ENCODE measurements around the gene LMBR1.

Gene LMBR1

GRCh38 chr7:156780724-156781455 is 112.1 kb downstream of the LMBR1 start:
- Mint-ChIP-seq H3K4me3 (no peak overlapping the region), H3K9me3 (peaks cover 5% of the 10 kb centered on the region), H3K36me3 (ENCODE audit: low read depth) (peaks cover 42% of the 10 kb centered on the region), H3K27me3 (no peaks in the 10 kb centered on the region), H3K27ac (peak overlapping the region; percentile 24), H3K4me1 (ENCODE audit: low read depth) (peaks cover 54% of the 10 kb centered on the region)
- no peak for DNase-seq

- peaks cover 10% of the 10 kb centered on the region for H3K9me3 Mint-ChIP-seq
- H3K27ac Mint-ChIP-seq: peak overlapping the region; percentile 3
- H3K27me3 Mint-ChIP-seq: no peaks in the 10 kb centered on the region
- no peak overlapping the region for H3K4me3 Mint-ChIP-seq
- peaks cover 61% of the 10 kb centered on the region for H3K4me1 Mint-ChIP-seq (ENCODE audit: low read depth)
- H3K36me3 Mint-ChIP-seq (ENCODE audit: low read depth): peaks cover 45% of the 10 kb centered on the region
- no peak for DNase-seq
These were observed 114.3 kb downstream of the LMBR1 start for GRCh38 chr7:156778668-156779067.

- no peak for DNase-seq
- Mint-ChIP-seq H3K9me3 (peaks cover 11% of the 10 kb centered on the region), H3K36me3 (ENCODE audit: low read depth) (peaks cover 46% of the 10 kb centered on the region), H3K4me3 (no peak overlapping the region), H3K27me3 (no peaks in the 10 kb centered on the region), H3K27ac (peak overlapping the region; percentile 98), H3K4me1 (ENCODE audit: low read depth) (peaks cover 65% of the 10 kb centered on the region)
These were observed 114.8 kb downstream of the LMBR1 start for GRCh38 chr7:156778201-156778600.

GRCh38 chr7:156777364-156778069 is 115.5 kb downstream of the LMBR1 start:
- Mint-ChIP-seq H3K27me3 (no peaks in the 10 kb centered on the region), H3K9me3 (peaks cover 11% of the 10 kb centered on the region), H3K27ac (peak overlapping the region; percentile 98), H3K4me3 (peak overlapping the region; percentile 52), H3K36me3 (ENCODE audit: low read depth) (peaks cover 41% of the 10 kb centered on the region), H3K4me1 (ENCODE audit: low read depth) (peaks cover 65% of the 10 kb centered on the region)
- DNase-seq: no peak

- Mint-ChIP-seq H3K4me1 (ENCODE audit: low read depth) (peaks cover 62% of the 10 kb centered on the region), H3K9me3 (peaks cover 11% of the 10 kb centered on the region), H3K4me3 (no peak overlapping the region), H3K27me3 (no peaks in the 10 kb centered on the region), H3K27ac (peak overlapping the region; percentile 98), H3K36me3 (ENCODE audit: low read depth) (peaks cover 34% of the 10 kb centered on the region)
- DNase-seq: no peak
These were observed 116.5 kb downstream of the LMBR1 start for GRCh38 chr7:156776527-156776926.

GRCh38 chr7:156773966-156774365 is 119.0 kb downstream of the LMBR1 start:
- H3K27ac Mint-ChIP-seq: peak overlapping the region; percentile 63
- H3K4me3 Mint-ChIP-seq: no peak overlapping the region
- H3K36me3 Mint-ChIP-seq (ENCODE audit: low read depth): peaks cover 32% of the 10 kb centered on the region
- no peak for DNase-seq
- H3K9me3 Mint-ChIP-seq: peaks cover 11% of the 10 kb centered on the region
- no peaks in the 10 kb centered on the region for H3K27me3 Mint-ChIP-seq
- H3K4me1 Mint-ChIP-seq (ENCODE audit: low read depth): peaks cover 61% of the 10 kb centered on the region

- H3K9me3 Mint-ChIP-seq: peaks cover 11% of the 10 kb centered on the region
- H3K4me3 Mint-ChIP-seq: no peak overlapping the region
- peaks cover 55% of the 10 kb centered on the region for H3K4me1 Mint-ChIP-seq (ENCODE audit: low read depth)
- no peak for DNase-seq
- no peak overlapping the region for H3K27ac Mint-ChIP-seq
- H3K36me3 Mint-ChIP-seq (ENCODE audit: low read depth): peaks cover 32% of the 10 kb centered on the region
- no peaks in the 10 kb centered on the region for H3K27me3 Mint-ChIP-seq
These were observed 120.3 kb downstream of the LMBR1 start for GRCh38 chr7:156772725-156773124.

GRCh38 chr7:156768698-156769472 is 124.1 kb downstream of the LMBR1 start:
- Mint-ChIP-seq H3K27ac (peak overlapping the region; percentile 47), H3K4me1 (ENCODE audit: low read depth) (peaks cover 38% of the 10 kb centered on the region), H3K27me3 (no peaks in the 10 kb centered on the region), H3K9me3 (peaks cover 2% of the 10 kb centered on the region), H3K36me3 (ENCODE audit: low read depth) (peaks cover 29% of the 10 kb centered on the region), H3K4me3 (no peak overlapping the region)
- no peak for DNase-seq

GRCh38 chr7:156766666-156767065 is 126.3 kb downstream of the LMBR1 start:
- peaks cover 35% of the 10 kb centered on the region for H3K36me3 Mint-ChIP-seq (ENCODE audit: low read depth)
- no peaks in the 10 kb centered on the region for H3K27me3 Mint-ChIP-seq
- H3K4me3 Mint-ChIP-seq: no peak overlapping the region
- DNase-seq: no peak
- H3K4me1 Mint-ChIP-seq (ENCODE audit: low read depth): peaks cover 27% of the 10 kb centered on the region
- H3K9me3 Mint-ChIP-seq: no peaks in the 10 kb centered on the region
- no peak overlapping the region for H3K27ac Mint-ChIP-seq

- H3K9me3 Mint-ChIP-seq: no peaks in the 10 kb centered on the region
- H3K36me3 Mint-ChIP-seq (ENCODE audit: low read depth): peaks cover 40% of the 10 kb centered on the region
- no peak overlapping the region for H3K4me3 Mint-ChIP-seq
- DNase-seq: no peak
- H3K4me1 Mint-ChIP-seq (ENCODE audit: low read depth): peaks cover 22% of the 10 kb centered on the region
- H3K27ac Mint-ChIP-seq: no peak overlapping the region
- no peaks in the 10 kb centered on the region for H3K27me3 Mint-ChIP-seq
These were observed 126.9 kb downstream of the LMBR1 start for GRCh38 chr7:156765901-156766656.

GRCh38 chr7:156764766-156765165 is 128.2 kb downstream of the LMBR1 start:
- no peak for DNase-seq
- peaks cover 19% of the 10 kb centered on the region for H3K4me1 Mint-ChIP-seq (ENCODE audit: low read depth)
- H3K9me3 Mint-ChIP-seq: peaks cover 9% of the 10 kb centered on the region
- no peak overlapping the region for H3K4me3 Mint-ChIP-seq
- H3K36me3 Mint-ChIP-seq (ENCODE audit: low read depth): peaks cover 52% of the 10 kb centered on the region
- H3K27me3 Mint-ChIP-seq: no peaks in the 10 kb centered on the region
- H3K27ac Mint-ChIP-seq: no peak overlapping the region

GRCh38 chr7:156764016-156764669 is 128.8 kb downstream of the LMBR1 start:
- H3K27me3 Mint-ChIP-seq: no peaks in the 10 kb centered on the region
- no peak for DNase-seq
- no peak overlapping the region for H3K4me3 Mint-ChIP-seq
- H3K9me3 Mint-ChIP-seq: peaks cover 12% of the 10 kb centered on the region
- H3K27ac Mint-ChIP-seq: no peak overlapping the region
- H3K4me1 Mint-ChIP-seq (ENCODE audit: low read depth): peaks cover 13% of the 10 kb centered on the region
- peaks cover 58% of the 10 kb centered on the region for H3K36me3 Mint-ChIP-seq (ENCODE audit: low read depth)

GRCh38 chr7:156759579-156760202 is 133.3 kb downstream of the LMBR1 start:
- Mint-ChIP-seq H3K4me1 (ENCODE audit: low read depth) (peaks cover 7% of the 10 kb centered on the region), H3K4me3 (no peak overlapping the region), H3K36me3 (ENCODE audit: low read depth) (peaks cover 79% of the 10 kb centered on the region), H3K9me3 (peaks cover 12% of the 10 kb centered on the region), H3K27ac (no peak overlapping the region), H3K27me3 (no peaks in the 10 kb centered on the region)
- no peak for DNase-seq

All from activated T-cell treated with anti-CD3 and anti-CD28 coated beads, Interleukin-2, amount 50 U/mL, for 24 hours (primary cell).